IMR-90 (cell line): ENCODE results near the gene CYTH1. TPM values are rescaled to one million over a fixed set of nuclear protein-coding genes. Genes with fewer than 3 reads are reported as not detected.

Experiments
- ATAC-seq: fragments of 200-7000 bp; cut with Tn5 transposase; 2 replicates; pipeline ENCODE4 v1.9.1; 2020; ENCODE audit warnings: low read depth, mild to moderate bottlenecking, moderate library complexity
- BruUV-seq: library from RNA; stranded (reverse); fragments of 400-500 nt; replicated peaks from 2 replicates; lab custom pipeline; 2021; lab: Mats Ljungman, UMichigan
- CTCF ChIA-PET: fragments of 300-600 bp; formaldehyde crosslinking; extraction: SDS; loops from one replicate; lab custom pipeline; 2021; ENCODE audit warnings: antibody characterized with exemption; lab: Yijun Ruan, JAX
- POLR2A ChIA-PET: fragments of 300-600 bp; sonication (Branson Sonifier 250); formaldehyde crosslinking; loops from one replicate; lab custom pipeline; 2022; ENCODE audit warnings: antibody characterized with exemption; ENCODE audit not compliant: unreplicated experiment; lab: Charles Lee
- DNase-seq: peaks from one replicate; pipeline ENCODE4 v3.0.0; 2013
- H2AFZ ChIP-seq: replicated peaks from 2 replicates; pipeline ENCODE3; 2013; ENCODE audit warnings: low read length, mild to moderate bottlenecking; ENCODE audit not compliant: poor library complexity
- H2AK5ac ChIP-seq: 2 replicates; pipeline ENCODE4 v1.6.1; 2013; ENCODE audit warnings: low read depth, low read length, inconsistent platforms
- H2AK9ac ChIP-seq: replicated peaks from 2 replicates; pipeline ENCODE3; 2013; ENCODE audit warnings: mild to moderate bottlenecking, low read depth, low read length, moderate library complexity; ENCODE audit not compliant: poor library complexity
- H2BK120ac ChIP-seq: 2 replicates; pipeline ENCODE4 v1.6.1; 2013; ENCODE audit warnings: low read depth, low read length, inconsistent platforms
- H2BK15ac ChIP-seq: 3 replicates; pipeline ENCODE4 v1.6.1; 2013; ENCODE audit warnings: low read depth, low read length, inconsistent platforms
- H2BK20ac ChIP-seq: 2 replicates; pipeline ENCODE4 v1.6.1; 2013; ENCODE audit warnings: low read depth, mild to moderate bottlenecking, inconsistent platforms, low read length, moderate library complexity
- H2BK5ac ChIP-seq: 2 replicates; pipeline ENCODE4 v1.6.1; 2013; ENCODE audit warnings: mild to moderate bottlenecking, low read depth, low read length, inconsistent platforms; ENCODE audit not compliant: poor library complexity, severe bottlenecking
- H3K14ac ChIP-seq: replicated peaks from 2 replicates; pipeline ENCODE4 v1.6.1; 2013; ENCODE audit warnings: low read depth, low read length, inconsistent platforms
- H3K18ac ChIP-seq: 2 replicates; pipeline ENCODE4 v1.6.1; 2013; ENCODE audit warnings: low read depth, low read length, control low read depth
- H3K23ac ChIP-seq: 2 replicates; pipeline ENCODE4 v1.6.1; 2013; ENCODE audit warnings: low read depth, low read length, inconsistent platforms
- H3K27ac ChIP-seq: 2 replicates; pipeline ENCODE4 v1.5.1; 2013; ENCODE audit warnings: mild to moderate bottlenecking, control low read depth, low read length; ENCODE audit not compliant: insufficient read depth
- H3K27me3 ChIP-seq: 2 replicates; pipeline ENCODE4 v1.6.1; 2013; ENCODE audit warnings: low read length; ENCODE audit not compliant: control insufficient read depth, insufficient read depth
- H3K36me3 ChIP-seq: 2 replicates; pipeline ENCODE4 v1.6.1; 2013; ENCODE audit warnings: low read length, mixed read lengths; ENCODE audit not compliant: control insufficient read depth, insufficient read depth
- H3K4ac ChIP-seq: 2 replicates; pipeline ENCODE4 v1.6.1; 2013; ENCODE audit warnings: low read depth, low read length, inconsistent platforms
- H3K4me1 ChIP-seq: 2 replicates; pipeline ENCODE4 v1.6.1; 2013; ENCODE audit warnings: low read length, mixed read lengths; ENCODE audit not compliant: control insufficient read depth, insufficient read depth
- H3K4me2 ChIP-seq: 2 replicates; pipeline ENCODE4 v1.6.1; 2013; ENCODE audit warnings: low read depth, mild to moderate bottlenecking, control low read depth, low read length, moderate library complexity
- H3K4me3 ChIP-seq: 2 replicates; pipeline ENCODE4 v1.5.1; 2013; ENCODE audit warnings: low read depth, mild to moderate bottlenecking, control low read depth, low read length, moderate library complexity; ENCODE audit not compliant: insufficient read depth
- H3K56ac ChIP-seq: 2 replicates; pipeline ENCODE4 v1.6.1; 2013; ENCODE audit warnings: low read length, inconsistent platforms; ENCODE audit not compliant: insufficient read depth; ENCODE audit errors: extremely low read depth
- H3K79me1 ChIP-seq, 2 experiments: 2 replicates each; pipeline ENCODE4 v1.6.1; 2013; ENCODE audit warnings: low read length in 2 of 2, inconsistent platforms in 1 of 2, low read depth in 1 of 2
- H3K9ac ChIP-seq: 2 replicates; pipeline ENCODE4 v1.6.1; 2013; ENCODE audit warnings: low read depth, low read length, control low read depth
- H3K9me1 ChIP-seq: 2 replicates; pipeline ENCODE4 v1.6.1; 2013; ENCODE audit warnings: low read length, inconsistent platforms; ENCODE audit not compliant: insufficient read depth
- H3K9me3 ChIP-seq: 2 replicates; pipeline ENCODE4 v1.6.1; 2013; ENCODE audit warnings: low read length; ENCODE audit not compliant: control insufficient read depth, insufficient read depth
- H4K20me1 ChIP-seq: 2 replicates; pipeline ENCODE4 v1.6.1; 2013; ENCODE audit warnings: low read length, inconsistent platforms; ENCODE audit not compliant: insufficient read depth
- H4K5ac ChIP-seq: 2 replicates; pipeline ENCODE4 v1.6.1; 2013; ENCODE audit warnings: mild to moderate bottlenecking, low read depth, low read length, control low read depth
- H4K8ac ChIP-seq, 2 experiments: 2 replicates each; pipeline ENCODE4 v1.6.1; 2013; ENCODE audit warnings: low read depth in 2 of 2, low read length in 2 of 2, control low read depth in 1 of 2, inconsistent platforms in 1 of 2
- H4K91ac ChIP-seq: 2 replicates; pipeline ENCODE4 v1.6.1; 2013; ENCODE audit warnings: low read depth, low read length, inconsistent platforms; ENCODE audit not compliant: insufficient read depth
- BHLHE40 ChIP-seq: fragments of 150-350 bp; IDR thresholded peaks from 2 replicates; pipeline ENCODE4 v1.6.1; 2016; ENCODE audit warnings: mild to moderate bottlenecking, low read depth, low read length
- CEBPB ChIP-seq: IDR thresholded peaks from 2 replicates; pipeline ENCODE4 v1.6.1; 2012; ENCODE audit warnings: low read depth, low read length, improper control_type of control experiment
- CHD1 ChIP-seq: IDR thresholded peaks from 2 replicates; pipeline ENCODE4 v1.6.1; 2012; ENCODE audit warnings: low read depth, low read length, improper control_type of control experiment
- CTCF ChIP-seq: conservative IDR thresholded peaks from 2 replicates; pipeline ENCODE4 v1.5.1; 2012; ENCODE audit warnings: mild to moderate bottlenecking, low read depth, low read length, improper control_type of control experiment
- ELK1 ChIP-seq: fragments of 150-350 bp; IDR thresholded peaks from 2 replicates; pipeline ENCODE4 v1.6.1; 2016; ENCODE audit warnings: low read depth, mild to moderate bottlenecking, low read length, moderate library complexity, borderline replicate concordance
- FOS ChIP-seq: fragments of 150-350 bp; IDR thresholded peaks from 2 replicates; pipeline ENCODE4 v1.6.1; 2016; ENCODE audit warnings: low read depth, low read length
- MAFK ChIP-seq: IDR thresholded peaks from 2 replicates; pipeline ENCODE4 v1.6.1; 2012; ENCODE audit warnings: low read depth, low read length, improper control_type of control experiment
- MAZ ChIP-seq: IDR thresholded peaks from 2 replicates; pipeline ENCODE4 v1.6.1; 2012; ENCODE audit warnings: low read depth, mild to moderate bottlenecking, low read length, improper control_type of control experiment, moderate library complexity, borderline replicate concordance
- MXI1 ChIP-seq: IDR thresholded peaks from 2 replicates; pipeline ENCODE4 v1.6.1; 2012; ENCODE audit warnings: low read depth, mild to moderate bottlenecking, low read length, moderate library complexity, borderline replicate concordance
- NFE2L2 ChIP-seq: fragments of 150-350 bp; IDR thresholded peaks from 2 replicates; pipeline ENCODE4 v1.6.1; 2016; ENCODE audit warnings: low read depth, mild to moderate bottlenecking, low read length
- POLR2A ChIP-seq: IDR thresholded peaks from 2 replicates; pipeline ENCODE4 v1.6.1; 2012; ENCODE audit warnings: mild to moderate bottlenecking, low read depth, low read length
- RAD21 ChIP-seq: IDR thresholded peaks from 2 replicates; pipeline ENCODE4 v1.6.1; 2012; ENCODE audit warnings: low read length, improper control_type of control experiment
- RCOR1 ChIP-seq: IDR thresholded peaks from 2 replicates; pipeline ENCODE4 v1.6.1; 2012; ENCODE audit warnings: mild to moderate bottlenecking, low read length, improper control_type of control experiment; ENCODE audit not compliant: insufficient replicate concordance
- RFX5 ChIP-seq: IDR thresholded peaks from 2 replicates; pipeline ENCODE4 v1.8.0; 2012; ENCODE audit warnings: low read depth, mild to moderate bottlenecking, low read length, moderate library complexity
- SMC3 ChIP-seq: fragments of 150-350 bp; IDR thresholded peaks from 2 replicates; pipeline ENCODE4 v1.6.1; 2016; ENCODE audit warnings: low read depth, mild to moderate bottlenecking, antibody characterized with exemption, low read length, moderate library complexity
- WGBS, 2 experiments: methylation state at CpG; one replicate each; pipeline versions ENCODE4 v1.1.5 to v1.1.7; 2013; ENCODE audit warnings: missing lambda C conversion rate in 2 of 2; ENCODE audit not compliant: insufficient read length in 1 of 2; ENCODE audit errors: extremely low coverage in 2 of 2; 5-methylcytosine and 5-hydroxymethylcytosine counted together
- dilution Hi-C: fragments of 300-500 bp; cut with HindIII; formaldehyde crosslinking; loops from one replicate; pipeline ENCODE4 v1.14.3; 2018; ENCODE audit warnings: low sequenced_read_pairs; ENCODE audit not compliant: unreplicated experiment
- in situ Hi-C: fragments of 300-500 bp; cut with MboI; formaldehyde crosslinking; loops from 3 replicates; pipeline ENCODE4 v1.14.3; 2019; ENCODE audit warnings: low sequenced_read_pairs, inconsistent platforms, mixed read lengths
- intact Hi-C: fragments of 100-400 bp; cut with micrococcal nuclease; formaldehyde crosslinking; loops from 2 replicates; pipeline ENCODE4 v1.10.0; 2022
- polyA plus RNA-seq, 3 experiments: library from polyadenylated mRNA; depleted of rRNA; stranded (reverse); fragments of >200 nt; gene quantifications; 2 replicates each; pipeline ENCODE4 v1.2.3, GENCODE V29; 2012; ENCODE audit warnings: low replicate concordance in 1 of 3
- total RNA-seq: library from RNA; depleted of rRNA; stranded (reverse); fragments of >200 nt; gene quantifications from 2 replicates; pipeline ENCODE4 v1.2.3, GENCODE V29; 2012
- TF ChIP-seq, protein P1 (sequence below): fragments of 150-350 bp; IDR thresholded peaks from 2 replicates; pipeline ENCODE4 v1.6.1; 2017; ENCODE audit warnings: mild to moderate bottlenecking, antibody characterized with exemption, low read length, low read depth

The CYTH1 gene
- total and polyA plus RNA-seq, 2 of the 4 experiments (the other 2 are of a cell fraction) = 7.9 to 12.4 TPM

- BruUV-seq = no TSS peak
- Histone ChIP-seq H2BK20ac (no peak overlapping the region), H3K18ac (no peak overlapping the region), H3K4me3 (no peak overlapping the region), H2BK120ac (no peak overlapping the region), H3K56ac (no peak overlapping the region), H2BK5ac (no peak overlapping the region), H3K27me3 (no peaks in the 10 kb centered on the region), H4K91ac (no peak overlapping the region), H3K4ac (no peak overlapping the region), H4K8ac (no peak overlapping the region), H2AK9ac (no peak overlapping the region), H3K9me1 (no peaks in the 10 kb centered on the region), H3K9me3 (no peaks in the 10 kb centered on the region), H3K27ac (no peak overlapping the region), H3K79me1 (peaks cover 27 to 65% of the 10 kb centered on the region in 2 experiments), H3K4me1 (no peaks in the 10 kb centered on the region), H2BK15ac (no peak overlapping the region), H2AFZ (no peak overlapping the region), H4K5ac (no peak overlapping the region), H4K20me1 (no peaks in the 10 kb centered on the region; the same call in 1 of the 2 replicates), H3K4me2 (no peak overlapping the region), H2AK5ac (no peak overlapping the region), H3K23ac (no peak overlapping the region), H3K36me3 (peaks cover 74% of the 10 kb centered on the region), H3K9ac (no peak overlapping the region), H3K14ac (no peak overlapping the region)
- ATAC-seq = no peak
- CTCF ChIA-PET = no interaction called here
- no peak for DNase-seq
- intact Hi-C loops (no loop called here), dilution Hi-C loops (no loop called here), in situ Hi-C loops (no loop called here)
- POLR2A ChIA-PET = no interaction called here
- WGBS, 2 experiments = 87% methylated on average over 6 of the region's 7 CpGs; no CpG with 5 or more reads in 1 of the 2 experiments
- TF ChIP-seq NFE2L2 (no peak), SMC3 (no peak), MAFK (no peak), MAZ (no peak), RFX5 (no peak), BHLHE40 (no peak), CHD1 (no peak), POLR2A (no peak), ELK1 (no peak), CTCF (no peak), FOS (no peak), CEBPB (no peak), RAD21 (no peak), RCOR1 (no peak), MXI1 (no peak)
- TF ChIP-seq, protein P1, sequence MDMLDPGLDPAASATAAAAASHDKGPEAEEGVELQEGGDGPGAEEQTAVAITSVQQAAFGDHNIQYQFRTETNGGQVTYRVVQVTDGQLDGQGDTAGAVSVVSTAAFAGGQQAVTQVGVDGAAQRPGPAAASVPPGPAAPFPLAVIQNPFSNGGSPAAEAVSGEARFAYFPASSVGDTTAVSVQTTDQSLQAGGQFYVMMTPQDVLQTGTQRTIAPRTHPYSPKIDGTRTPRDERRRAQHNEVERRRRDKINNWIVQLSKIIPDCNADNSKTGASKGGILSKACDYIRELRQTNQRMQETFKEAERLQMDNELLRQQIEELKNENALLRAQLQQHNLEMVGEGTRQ = no peak
These were observed 33.6 kb upstream of the CYTH1 start for GRCh38 chr17:78815696-78816095.
